H1 (cell line): ENCODE results near the gene LIFR. TPM values are rescaled to one million over a fixed set of nuclear protein-coding genes. Genes with fewer than 3 reads are reported as not detected.

ENCODE experiments used
- CTCF ChIA-PET: fragments of 300-600 bp; sonication (Branson Sonifier 250); formaldehyde crosslinking; loops from one replicate; lab custom pipeline; 2021; ENCODE audit not compliant: partially characterized antibody; lab: Charles Lee
- POLR2A ChIA-PET: fragments of 300-600 bp; sonication (Branson Sonifier 250); formaldehyde crosslinking; loops from one replicate; lab custom pipeline; 2021; ENCODE audit warnings: inconsistent platforms; ENCODE audit not compliant: partially characterized antibody; lab: Charles Lee
- DNase-seq, 2 experiments: peaks; one replicate each; pipeline versions ENCODE4 v3.0.0 to v3.0.0-alpha.2; 2010 to 2022; ENCODE audit warnings: low spot score in 2 of 2, low read depth in 1 of 2, mixed read lengths in 1 of 2
- FAIRE-seq: peaks from 2 replicates; lab custom pipeline; 2011; peaks lifted over from hg19 to GRCh38; lab: Jason Lieb, UNC
- H2AFZ ChIP-seq: 2 replicates; pipeline ENCODE4 v1.8.1; 2012; ENCODE audit warnings: low read length, inconsistent platforms
- H2AK5ac ChIP-seq: 2 replicates; pipeline ENCODE4 v1.6.1; 2013; ENCODE audit warnings: low read depth, low read length
- H2BK120ac ChIP-seq: replicated peaks from 2 replicates; pipeline ENCODE3; 2013; ENCODE audit warnings: low read depth, low read length, inconsistent platforms
- H2BK12ac ChIP-seq: 2 replicates; pipeline ENCODE4 v1.6.1; 2013; ENCODE audit warnings: low read depth, low read length
- H2BK15ac ChIP-seq: 2 replicates; pipeline ENCODE4 v1.6.1; 2013; ENCODE audit warnings: low read length
- H2BK20ac ChIP-seq: 2 replicates; pipeline ENCODE4 v1.6.1; 2013; ENCODE audit warnings: low read length
- H2BK5ac ChIP-seq: 2 replicates; pipeline ENCODE4 v1.6.1; 2013; ENCODE audit warnings: low read depth, low read length
- H3K14ac ChIP-seq: 2 replicates; pipeline ENCODE4 v1.6.1; 2013; ENCODE audit warnings: inconsistent platforms; ENCODE audit not compliant: insufficient read length
- H3K18ac ChIP-seq: 2 replicates; pipeline ENCODE4 v1.6.1; 2013; ENCODE audit warnings: low read length; ENCODE audit errors: extremely low read depth
- H3K23ac ChIP-seq: 2 replicates; pipeline ENCODE4 v1.6.1; 2013; ENCODE audit warnings: inconsistent platforms; ENCODE audit not compliant: insufficient read length
- H3K23me2 ChIP-seq: 2 replicates; pipeline ENCODE4 v1.6.1; 2013; ENCODE audit warnings: low read depth, low read length
- H3K27ac ChIP-seq: 2 replicates; pipeline ENCODE4 v1.6.1; 2011; ENCODE audit warnings: low read depth, low read length, inconsistent platforms
- H3K27me3 ChIP-seq, 4 experiments: replicated peaks in 1 of 4; 1 replicate in 1 of 4; 2 replicates in 3 of 4; pipeline versions ENCODE4 v1.6.1 to v1.8.1; 2011 to 2013; ENCODE audit warnings: low read length in 3 of 4, mild to moderate bottlenecking in 3 of 4, inconsistent platforms in 2 of 4, mixed read lengths in 2 of 4, moderate library complexity in 1 of 4; ENCODE audit not compliant: control insufficient read depth in 3 of 4, insufficient read depth in 3 of 4; ENCODE audit errors: extremely low read depth in 1 of 4
- H3K36me3 ChIP-seq, 4 experiments: 2 replicates each; pipeline versions ENCODE4 v1.6.1 to v1.8.1; 2011 to 2013; ENCODE audit warnings: mild to moderate bottlenecking in 4 of 4, low read length in 3 of 4, moderate library complexity in 2 of 4, control low read depth in 1 of 4, inconsistent platforms in 1 of 4; ENCODE audit not compliant: insufficient read depth in 4 of 4, control insufficient read depth in 2 of 4
- H3K4ac ChIP-seq: replicated peaks from 2 replicates; pipeline ENCODE3; 2013; ENCODE audit warnings: low read length, low read depth, mixed read lengths, inconsistent platforms; ENCODE audit not compliant: insufficient read length
- H3K4me1 ChIP-seq, 4 experiments: replicated peaks in 1 of 4; 1 replicate in 1 of 4; 2 replicates in 3 of 4; pipeline versions ENCODE4 v1.6.1 to v1.8.1; 2011 to 2013; ENCODE audit warnings: low read length in 3 of 4, inconsistent platforms in 2 of 4, mixed read lengths in 1 of 4; ENCODE audit not compliant: insufficient read depth in 4 of 4, control insufficient read depth in 3 of 4
- H3K4me2 ChIP-seq, 2 experiments: 2 replicates each; pipeline versions ENCODE4 v1.6.1 to v1.8.1; 2011 to 2013; ENCODE audit warnings: low read depth in 2 of 2, low read length in 2 of 2, control low read depth in 1 of 2, inconsistent platforms in 1 of 2, mild to moderate bottlenecking in 1 of 2; ENCODE audit not compliant: insufficient read depth in 1 of 2
- H3K4me3 ChIP-seq, 4 experiments: fragments of 200-600, 300-600 bp in 1 of 4; sonication (generic), shearing (Covaris generic), sonication (Bioruptor Twin) in 1 of 4; 2 replicates each; pipeline versions ENCODE4 v1.5.1 to v1.8.1; 2011 to 2016; ENCODE audit warnings: low read length in 4 of 4, low read depth in 3 of 4, control low read depth in 2 of 4, inconsistent platforms in 2 of 4, mild to moderate bottlenecking in 2 of 4, mixed read lengths in 1 of 4, moderate library complexity in 1 of 4; ENCODE audit not compliant: insufficient read depth in 2 of 4; ENCODE audit errors: extremely low read depth in 1 of 4
- H3K56ac ChIP-seq: replicated peaks from 2 replicates; pipeline ENCODE3; 2013; ENCODE audit warnings: low read depth, mild to moderate bottlenecking, mixed read lengths, low read length, inconsistent platforms; ENCODE audit not compliant: insufficient read length
- H3K79me1 ChIP-seq: 2 replicates; pipeline ENCODE4 v1.6.1; 2013; ENCODE audit warnings: low read depth, low read length, control low read depth
- H3K79me2 ChIP-seq, 2 experiments: 2 replicates each; pipeline versions ENCODE4 v1.6.1 to v1.8.1; 2012 to 2013; ENCODE audit warnings: low read length in 2 of 2, mild to moderate bottlenecking in 2 of 2, inconsistent platforms in 1 of 2; ENCODE audit not compliant: insufficient read depth in 2 of 2, control insufficient read depth in 1 of 2
- H3K9ac ChIP-seq, 4 experiments: replicated peaks in 1 of 4; 1 replicate in 1 of 4; 2 replicates in 3 of 4; pipeline versions ENCODE4 v1.6.1 to v1.8.1; 2011 to 2013; ENCODE audit warnings: low read depth in 3 of 4, low read length in 3 of 4, control low read depth in 2 of 4, mild to moderate bottlenecking in 2 of 4, moderate library complexity in 2 of 4, inconsistent platforms in 1 of 4; ENCODE audit errors: extremely low read depth in 1 of 4
- H3K9me3 ChIP-seq, 2 experiments: 2 replicates each; pipeline versions ENCODE4 v1.6.1 to v1.8.1; 2012 to 2013; ENCODE audit warnings: mild to moderate bottlenecking in 2 of 2, moderate library complexity in 2 of 2, control low read depth in 1 of 2, inconsistent platforms in 1 of 2, low read depth in 1 of 2, low read length in 1 of 2, mixed read lengths in 1 of 2; ENCODE audit not compliant: insufficient read depth in 2 of 2
- H4K20me1 ChIP-seq, 2 experiments: replicated peaks in 1 of 2; 2 replicates each; pipeline versions ENCODE3 to v1.8.1; 2011 to 2013; ENCODE audit warnings: inconsistent platforms in 2 of 2, low read length in 2 of 2, mild to moderate bottlenecking in 1 of 2; ENCODE audit not compliant: insufficient read depth in 2 of 2, control insufficient read depth in 1 of 2
- H4K5ac ChIP-seq: 2 replicates; pipeline ENCODE4 v1.6.1; 2013; ENCODE audit warnings: low read length, low read depth, mixed read lengths, inconsistent platforms; ENCODE audit not compliant: insufficient read length
- H4K8ac ChIP-seq: 2 replicates; pipeline ENCODE4 v1.8.0; 2013; ENCODE audit warnings: mild to moderate bottlenecking, moderate library complexity, low read length, inconsistent platforms; ENCODE audit not compliant: insufficient read depth; ENCODE audit errors: extremely low read depth
- H4K91ac ChIP-seq: replicated peaks from 2 replicates; pipeline ENCODE3; 2013; ENCODE audit warnings: low read length, mixed read lengths, inconsistent platforms; ENCODE audit not compliant: insufficient read length
- ATF3 ChIP-seq: IDR thresholded peaks from 2 replicates; pipeline ENCODE4 v1.6.1; 2011; ENCODE audit warnings: low read depth, mild to moderate bottlenecking, low read length; ENCODE audit not compliant: insufficient read depth
- BCL11A ChIP-seq, 2 experiments: IDR thresholded peaks; one replicate each; pipeline ENCODE4 v1.6.1; 2011; ENCODE audit warnings: low read depth in 2 of 2, low read length in 2 of 2, mild to moderate bottlenecking in 2 of 2
- CREB1 ChIP-seq: IDR thresholded peaks from 2 replicates; pipeline ENCODE4 v1.6.1; 2012; ENCODE audit warnings: inconsistent platforms
- GTF2F1 ChIP-seq: IDR thresholded peaks from 2 replicates; pipeline ENCODE4 v1.6.1; 2012; ENCODE audit warnings: low read depth, low read length, improper control_type of control experiment, borderline replicate concordance
- SUZ12 ChIP-seq: fragments of 200-600 bp; sonication (generic); IDR thresholded peaks from 2 replicates; pipeline ENCODE4 v1.6.1; 2012; ENCODE audit warnings: mild to moderate bottlenecking, inconsistent platforms, low read length, moderate library complexity, mixed read lengths
- WGBS, 2 experiments: shearing (Covaris generic) in 1 of 2; methylation state at CpG; one replicate each; pipeline versions ENCODE4 v1.1.6 to v1.1.7; 2013 to 2015; ENCODE audit warnings: low lambda C conversion rate in 2 of 2, mixed read lengths in 2 of 2, inconsistent platforms in 1 of 2, low coverage in 1 of 2, missing lambda C conversion rate in 1 of 2; ENCODE audit not compliant: insufficient replicate concordance in 2 of 2, insufficient coverage in 1 of 2, insufficient read length in 1 of 2; ENCODE audit errors: extremely low coverage in 1 of 2, missing lambda C conversion rate in 1 of 2; 5-methylcytosine and 5-hydroxymethylcytosine counted together
- polyA plus RNA-seq, 7 experiments: library from polyadenylated mRNA; depleted of rRNA in 3 of 7; stranded (reverse) in 5 of 7; unstranded in 2 of 7; fragments of >200 nt in 5 of 7; fragments of 200-250 nt in 2 of 7; gene quantifications; 1 replicate in 5 of 7; 2 replicates in 1 of 7; 4 replicates in 1 of 7; pipeline versions ENCODE4 v1.2.1 to v1.2.3, GENCODE V29; 2011 to 2013; ENCODE audit warnings: missing spikeins in 2 of 7, mixed read lengths in 2 of 7
- total RNA-seq: library from RNA; stranded (reverse); fragmentation: NEBNext Ultra II Directional; extraction: Animal tissue kit (Norgen Biotek cat#: 25700); gene quantifications from 2 replicates; pipeline ENCODE4 v1.2.1, GENCODE V29; 2021

The LIFR gene
- total and polyA plus RNA-seq, 2 of the 8 experiments (the other 6 are each of a cell fraction or from before 2014, with no cell fraction given), result 2.0 to 18.9 TPM

- WGBS, 2 experiments, result 97% methylated on average over 4 of the region's 4 CpGs; no CpG with 5 or more reads in 1 of the 2 experiments
Measured at GRCh38 chr5:38543886-38544285, 12.6 kb downstream of the LIFR start.

More at GRCh38 chr5:38543886-38544285, 12.6 kb downstream of the LIFR start:
- no peaks in the 10 kb centered on the region; the same call in 1 of the 2 replicates for H3K23me2 ChIP-seq
- no peaks in the 10 kb centered on the region for H3K36me3 ChIP-seq
- H3K27me3 ChIP-seq, result no peaks in the 10 kb centered on the region
- no peak overlapping the region for H3K23ac ChIP-seq
- H2BK20ac ChIP-seq, result no peak overlapping the region
- H2BK12ac ChIP-seq, result no peak overlapping the region
- H4K5ac ChIP-seq, result no peak overlapping the region
- H3K4me3 ChIP-seq, result no peak overlapping the region
- H3K4me2 ChIP-seq, result no peak overlapping the region
- H2BK120ac ChIP-seq, result no peak overlapping the region
- FAIRE-seq, result no peak
- no peaks in the 10 kb centered on the region for H4K20me1 ChIP-seq
- DNase-seq, result no peak
- H3K4ac ChIP-seq, result no peak overlapping the region
- H2AK5ac ChIP-seq, result no peak overlapping the region
- H3K27ac ChIP-seq, result no peak overlapping the region
- no peaks in the 10 kb centered on the region for H3K9me3 ChIP-seq
- H3K79me1 ChIP-seq, result peaks cover 11% of the 10 kb centered on the region
- no peak overlapping the region for H4K8ac ChIP-seq
- CTCF ChIA-PET, result no interaction called here
- no peak overlapping the region for H3K9ac ChIP-seq
- no peak overlapping the region for H3K56ac ChIP-seq
- peaks cover 0 to 2% (median 0%) of the 10 kb centered on the region in 4 experiments; a peak in 1 of 7 replicates for H3K4me1 ChIP-seq
- no peak overlapping the region for H3K18ac ChIP-seq
- peaks cover 0 to 59% of the 10 kb centered on the region in 2 experiments for H3K79me2 ChIP-seq
- H2AFZ ChIP-seq, result no peak overlapping the region
- no peak overlapping the region for H3K14ac ChIP-seq
- POLR2A ChIA-PET, result no interaction called here
- no peak overlapping the region for H2BK15ac ChIP-seq
- TF ChIP-seq BCL11A (IDR thresholded peaks at IDR 0.05; ENCODE audit: low read depth in 2 of 2, low read length in 2 of 2), result no peak
- TF ChIP-seq SUZ12, result no peak
- no peak for TF ChIP-seq GTF2F1
- no peak for TF ChIP-seq ATF3
- TF ChIP-seq CREB1, result no peak
- H2BK5ac ChIP-seq, result no peak overlapping the region
- no peak overlapping the region for H4K91ac ChIP-seq
